RCC 7860 (cell line): ENCODE measurements around the gene RIMBP3B.
"Not testable (repeated sequence)": the region's sequence is repeated elsewhere in the genome, so short reads cannot be mapped to it uniquely, and the experiment has no call there.

Experiments used
- DNase-seq: peaks from one replicate; pipeline ENCODE4 v3.0.0-alpha.2; 2015; ENCODE audit warnings: low spot score
- FAIRE-seq: peaks from 2 replicates; lab custom pipeline; 2012; peaks lifted over from hg19 to GRCh38; lab: Jason Lieb, UNC

The RIMBP3B gene

GRCh38 chr22:21417227-21417746, 33.7 kb downstream of the RIMBP3B start, which contains the start of gene HIC2:
Gene HIC2, plus strand, starts transcription at chr22:21417371. Its CDS starts 25,461 bp downstream, at chr22:21442832.
- FAIRE-seq, DNase-seq: not testable (repeated sequence)

GRCh38 chr22:21417853-21418252, 34.3 kb downstream of the RIMBP3B start:
- not testable (repeated sequence) for FAIRE-seq, DNase-seq

GRCh38 chr22:21418974-21419638, 35.6 kb downstream of the RIMBP3B start:
- FAIRE-seq, DNase-seq: not testable (repeated sequence)

DNA sequence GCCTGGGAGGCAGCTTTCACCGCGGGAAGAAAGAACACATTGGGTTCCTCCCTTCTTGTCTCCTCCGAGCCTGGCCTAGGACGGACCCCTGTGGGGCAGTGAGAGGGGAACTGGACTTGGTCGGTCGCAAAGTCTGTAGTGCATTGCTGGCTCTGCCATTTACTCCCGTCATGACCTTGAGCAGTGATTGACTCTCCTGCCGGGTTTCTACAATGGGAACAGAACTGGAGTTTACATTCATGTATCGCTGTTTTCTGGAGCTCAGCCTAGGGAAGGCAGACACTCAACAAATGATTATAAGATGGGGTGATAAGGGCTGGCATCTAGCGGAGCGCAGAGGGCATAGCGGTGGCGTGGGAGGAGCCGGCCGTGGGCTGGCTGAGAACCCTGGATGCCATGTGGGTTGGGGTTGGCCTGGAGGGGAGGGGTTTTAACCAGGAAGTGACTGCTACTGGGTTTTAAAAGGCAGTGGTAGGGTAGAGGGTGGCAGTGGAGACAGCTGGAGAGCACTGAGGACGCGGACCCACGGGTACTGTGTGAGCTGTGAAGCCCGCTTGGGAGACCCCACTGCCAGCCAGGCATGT, 36.7 kb downstream of the RIMBP3B start:
- FAIRE-seq = peak; percentile 58
- DNase-seq = not testable (repeated sequence)

DNA sequence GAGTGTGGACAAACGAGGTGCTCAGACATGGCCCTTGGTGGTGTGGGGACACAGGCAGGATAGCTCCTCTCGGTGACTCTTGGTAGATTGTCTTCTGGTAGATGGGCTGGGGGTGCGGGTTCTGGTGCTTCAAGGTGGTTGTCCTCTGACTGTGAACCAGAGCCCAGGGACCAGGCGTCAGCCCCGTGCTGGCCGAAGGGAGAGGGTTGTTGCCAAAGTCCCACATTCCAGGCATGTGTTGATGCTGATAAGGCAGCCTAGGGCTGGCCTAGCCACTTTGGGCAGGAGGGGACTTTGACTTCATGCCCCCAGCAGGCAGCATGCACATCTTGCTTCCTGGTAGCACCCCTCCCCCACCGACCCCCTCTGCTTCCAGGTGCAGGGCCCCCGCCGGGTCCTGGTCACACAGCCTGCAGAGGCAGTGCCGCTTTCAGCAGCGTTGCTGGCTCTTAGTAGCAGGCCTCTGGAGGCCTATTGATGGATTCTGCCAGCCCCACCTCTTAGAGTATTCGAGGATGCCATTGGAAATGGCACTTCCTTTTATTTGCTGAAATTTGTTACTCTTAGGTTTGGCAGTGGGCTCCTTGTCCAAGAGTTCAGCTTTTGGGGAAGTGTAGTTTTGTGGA, 40.6 kb downstream of the RIMBP3B start:
- FAIRE-seq, DNase-seq: not testable (repeated sequence)

DNA sequence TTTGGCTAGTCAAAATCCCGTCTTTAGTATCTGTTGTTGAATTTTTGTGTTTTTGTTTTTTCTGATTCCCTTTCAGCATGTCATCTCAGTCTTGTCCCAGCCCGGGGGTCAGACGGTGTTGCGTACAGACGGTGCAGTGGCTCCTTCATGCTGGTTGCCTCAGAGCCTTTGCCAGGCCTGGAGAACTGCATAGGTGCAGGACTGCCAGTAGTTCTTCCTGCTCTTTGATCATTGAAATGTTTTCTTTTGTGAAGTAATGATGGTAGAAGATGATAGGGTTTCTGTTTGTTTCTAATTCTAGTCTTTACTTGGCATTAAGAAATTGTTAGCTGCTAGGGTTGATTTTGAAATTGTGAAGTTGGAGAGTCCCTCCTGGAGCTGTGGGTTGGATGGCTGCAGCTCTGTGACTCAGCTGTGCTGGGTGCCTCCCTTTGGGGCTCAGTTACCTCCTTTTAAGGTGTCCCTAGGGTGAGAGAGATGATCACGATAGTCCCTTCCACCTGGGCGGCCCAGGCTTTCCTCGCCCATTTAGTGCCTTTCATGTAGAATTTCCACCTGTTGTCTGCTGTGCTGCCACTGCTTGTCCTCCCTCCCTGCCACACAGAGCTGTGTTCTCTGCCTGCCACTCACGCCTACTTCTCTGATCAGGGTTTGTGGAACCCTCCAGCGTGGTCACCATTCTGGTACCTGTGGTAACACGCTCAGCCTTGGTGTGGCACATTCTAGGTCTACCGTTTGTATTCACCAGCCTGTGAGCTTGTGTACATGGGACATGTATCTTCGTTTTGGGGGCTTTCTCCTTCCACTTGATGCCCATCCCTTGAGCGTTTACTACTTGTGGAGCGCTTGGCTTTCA, 51.1 kb downstream of the RIMBP3B start:
- not testable (repeated sequence) for FAIRE-seq, DNase-seq

GRCh38 chr22:21435998-21436810, 52.7 kb downstream of the RIMBP3B start:
- FAIRE-seq = peak; percentile 75
- not testable (repeated sequence) for DNase-seq

DNA sequence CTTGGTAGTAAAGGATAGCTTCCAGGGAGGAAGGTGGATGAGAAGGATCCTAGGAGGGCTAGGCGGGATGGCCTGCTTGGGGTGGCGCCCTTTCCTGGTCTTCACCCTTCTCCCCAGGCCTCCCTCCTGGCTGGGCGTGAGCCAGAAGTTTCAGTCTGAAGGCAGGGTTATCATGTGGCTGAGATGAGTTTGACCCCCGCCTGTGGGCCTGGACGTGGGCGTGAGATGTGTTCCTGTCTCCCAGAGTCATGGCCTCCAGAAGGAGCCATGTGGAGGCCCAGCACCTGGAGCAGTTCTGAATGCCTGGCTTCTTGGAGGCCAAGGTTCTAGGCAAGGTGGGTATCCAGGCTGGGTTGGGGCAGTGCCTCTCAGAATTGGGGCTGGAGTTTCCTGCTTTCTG, 54.5 kb downstream of the RIMBP3B start:
- DNase-seq = not testable (repeated sequence)

More for the DNA sequence above, 54.5 kb downstream of the RIMBP3B start:
- not testable (repeated sequence) for FAIRE-seq
